ENCODE measurements around the gene STK33.

STK33 gene

GRCh38 chr11:8363921-8364320, 230.1 kb downstream of the STK33 start:
- no peak overlapping the region for H3K4me3 ChIP-seq (ENCODE audit: low read depth, low read length)
- DNase-seq (ENCODE audit: low read depth) = no peak
- TF ChIP-seq CTCF (IDR thresholded peaks at IDR 0.05; ENCODE audit: control insufficient read depth, extremely low read depth, insufficient read depth) = no peak

GRCh38 chr11:8362899-8363298, 231.1 kb downstream of the STK33 start:
- TF ChIP-seq CTCF (IDR thresholded peaks at IDR 0.05; ENCODE audit: control insufficient read depth, extremely low read depth, insufficient read depth) = no peak
- H3K4me3 ChIP-seq (ENCODE audit: low read depth, low read length) = no peak overlapping the region
- no peak for DNase-seq (ENCODE audit: low read depth)

GRCh38 chr11:8362491-8362890, 231.5 kb downstream of the STK33 start:
- no peak for DNase-seq (ENCODE audit: low read depth)
- H3K4me3 ChIP-seq (ENCODE audit: low read depth, low read length) = no peak overlapping the region
- TF ChIP-seq CTCF (IDR thresholded peaks at IDR 0.05; ENCODE audit: control insufficient read depth, extremely low read depth, insufficient read depth) = no peak

- TF ChIP-seq CTCF (IDR thresholded peaks at IDR 0.05; ENCODE audit: control insufficient read depth, extremely low read depth, insufficient read depth) = no peak
- no peak overlapping the region for H3K4me3 ChIP-seq (ENCODE audit: low read depth, low read length)
Observed at GRCh38 chr11:8361664-8362210, 232.3 kb downstream of the STK33 start.

GRCh38 chr11:8361206-8361605, 232.8 kb downstream of the STK33 start:
- H3K4me3 ChIP-seq (ENCODE audit: low read depth, low read length) = no peak overlapping the region
- no peak for DNase-seq (ENCODE audit: low read depth)
- TF ChIP-seq CTCF (IDR thresholded peaks at IDR 0.05; ENCODE audit: control insufficient read depth, extremely low read depth, insufficient read depth) = no peak

More at GRCh38 chr11:8361664-8362210, 232.3 kb downstream of the STK33 start:
- no peak for DNase-seq (ENCODE audit: low read depth)

GRCh38 chr11:8360086-8360828, 233.8 kb downstream of the STK33 start:
- TF ChIP-seq CTCF (IDR thresholded peaks at IDR 0.05; ENCODE audit: control insufficient read depth, extremely low read depth, insufficient read depth) = peak; percentile 24; the same call in 1 of the 2 replicates
- DNase-seq (ENCODE audit: low read depth) = no peak
- no peak overlapping the region for H3K4me3 ChIP-seq (ENCODE audit: low read depth, low read length)

Data from LNCaP clone FGC (cell line).